Subcutaneous abdominal adipose tissue (tissue), 5 donors: Measurements from ENCODE around the gene DPP3.
A peak's percentile ranks its signal among the peaks of the same experiment; 100 is the strongest.

ENCODE experiments used
- H3K27ac ChIP-seq: one replicate; pipeline ENCODE4 v1.7.0; 2013; ENCODE audit warnings: low read depth, mild to moderate bottlenecking, inconsistent platforms, low read length, moderate library complexity
- H3K27me3 ChIP-seq, 5 donors: one replicate each; pipeline ENCODE4 v1.7.0; 2013; ENCODE audit warnings: low read length in 5 of 5, inconsistent platforms in 1 of 5; ENCODE audit not compliant: control insufficient read depth in 5 of 5, insufficient read depth in 4 of 5
- H3K36me3 ChIP-seq, 5 donors: one replicate each; pipeline ENCODE4 v1.7.0; 2013; ENCODE audit warnings: low read length in 5 of 5; ENCODE audit not compliant: control insufficient read depth in 5 of 5, insufficient read depth in 5 of 5
- H3K4me1 ChIP-seq, 5 donors: one replicate each; pipeline ENCODE4 v1.7.0; 2013; ENCODE audit warnings: low read length in 5 of 5, mild to moderate bottlenecking in 3 of 5, moderate library complexity in 1 of 5; ENCODE audit not compliant: control insufficient read depth in 5 of 5, insufficient read depth in 5 of 5
- H3K4me3 ChIP-seq, 5 donors: one replicate each; pipeline ENCODE4 v1.7.0; 2013; ENCODE audit warnings: low read length in 5 of 5, low read depth in 1 of 5
- H3K9ac ChIP-seq, 5 donors: one replicate each; pipeline ENCODE4 v1.7.0; 2013; ENCODE audit warnings: low read length in 5 of 5, mild to moderate bottlenecking in 4 of 5, moderate library complexity in 3 of 5
- H3K9me3 ChIP-seq, 5 donors: one replicate each; pipeline ENCODE4 v1.7.0; 2013; ENCODE audit warnings: low read length in 5 of 5; ENCODE audit not compliant: control insufficient read depth in 5 of 5
- donor health status: healthy.
- donor health status: healthy.
- donor health status: healthy.
- donor health status: healthy.
- donor health status: healthy.

DPP3 gene

GRCh38 chr11:66494935-66495334 is 14.7 kb downstream of the DPP3 start:
- Histone ChIP-seq H3K4me1 (no peaks in the 10 kb centered on the region), H3K27me3 (no peaks in the 10 kb centered on the region), H3K27ac (no peak overlapping the region), H3K4me3 (no peak overlapping the region), H3K36me3 (peaks cover 0 to 81% (median 47%) of the 10 kb centered on the region in 5 donors), H3K9ac (no peak overlapping the region), H3K9me3 (no peaks in the 10 kb centered on the region)

- H3K4me1 ChIP-seq, result no peaks in the 10 kb centered on the region
- H3K27ac ChIP-seq, result no peak overlapping the region
- peaks cover 0 to 83% (median 46%) of the 10 kb centered on the region in 5 donors for H3K36me3 ChIP-seq
- no peaks in the 10 kb centered on the region for H3K9me3 ChIP-seq
- no peak overlapping the region for H3K4me3 ChIP-seq
- H3K27me3 ChIP-seq, result no peaks in the 10 kb centered on the region
- H3K9ac ChIP-seq, result no peak overlapping the region
Observed at GRCh38 chr11:66495401-66495854, 15.2 kb downstream of the DPP3 start.

GRCh38 chr11:66497206-66497605 is 17.0 kb downstream of the DPP3 start:
- Histone ChIP-seq H3K36me3 (peaks cover 0 to 69% (median 39%) of the 10 kb centered on the region in 5 donors), H3K9me3 (no peaks in the 10 kb centered on the region)

GRCh38 chr11:66498506-66498905 is 18.3 kb downstream of the DPP3 start:
- Histone ChIP-seq H3K27me3 (no peaks in the 10 kb centered on the region), H3K27ac (no peak overlapping the region), H3K9ac (no peak overlapping the region), H3K9me3 (no peaks in the 10 kb centered on the region), H3K4me3 (no peak overlapping the region), H3K36me3 (peaks cover 0 to 56% (median 27%) of the 10 kb centered on the region in 5 donors), H3K4me1 (no peaks in the 10 kb centered on the region)

More at GRCh38 chr11:66497206-66497605, 17.0 kb downstream of the DPP3 start:
- Histone ChIP-seq H3K27me3 (no peaks in the 10 kb centered on the region), H3K27ac (no peak overlapping the region), H3K9ac (no peak overlapping the region), H3K4me3 (no peak overlapping the region), H3K4me1 (no peaks in the 10 kb centered on the region)

- no peaks in the 10 kb centered on the region for H3K9me3 ChIP-seq
- H3K36me3 ChIP-seq, result peaks cover 3 to 25% (median 17%) of the 10 kb centered on the region in 5 donors
- H3K9ac ChIP-seq, result no peak overlapping the region
- H3K27me3 ChIP-seq, result no peaks in the 10 kb centered on the region
- H3K4me3 ChIP-seq, result no peak overlapping the region
- H3K4me1 ChIP-seq, result peaks cover 0 to 4% (median 3%) of the 10 kb centered on the region in 5 donors
- H3K27ac ChIP-seq, result no peak overlapping the region
Observed at GRCh38 chr11:66505276-66505816, 25.1 kb downstream of the DPP3 start.

- Histone ChIP-seq H3K36me3 (peaks cover 3 to 25% (median 18%) of the 10 kb centered on the region in 5 donors), H3K27ac (no peak overlapping the region), H3K27me3 (no peaks in the 10 kb centered on the region), H3K9me3 (no peaks in the 10 kb centered on the region), H3K4me3 (no peak overlapping the region), H3K9ac (no peak overlapping the region), H3K4me1 (peaks cover 3 to 15% (median 14%) of the 10 kb centered on the region in 5 donors)
Observed at GRCh38 chr11:66509131-66509561, 28.9 kb downstream of the DPP3 start.

GRCh38 chr11:66510271-66510989 is 30.2 kb downstream of the DPP3 start, which contains the start of gene BBS1:
BBS1 (plus strand) TSS chr11:66510635; CDS start chr11:66510660, 25 bp downstream.
- Histone ChIP-seq H3K4me3 (peak within 1 kb of the TSS; percentile 90 to 99 (median 97)), H3K4me1 (peaks cover 3 to 15% (median 14%) of the 10 kb centered on the region in 5 donors), H3K36me3 (peaks cover 1 to 25% (median 12%) of the 10 kb centered on the region in 5 donors), H3K27me3 (no peaks in the 10 kb centered on the region), H3K9me3 (no peaks in the 10 kb centered on the region), H3K9ac (peak within 1 kb of the TSS; percentile 70 to 88 (median 78)), H3K27ac (peak within 1 kb of the TSS; percentile 37)

GRCh38 chr11:66510990-66511339 is 30.7 kb downstream of the DPP3 start:
- H3K27me3 ChIP-seq, result no peaks in the 10 kb centered on the region
- no peaks in the 10 kb centered on the region for H3K9me3 ChIP-seq
- H3K36me3 ChIP-seq, result peaks cover 0 to 28% (median 15%) of the 10 kb centered on the region in 5 donors
- peak overlapping the region; percentile 37 for H3K27ac ChIP-seq
- H3K4me3 ChIP-seq, result peak overlapping the region; percentile 90 to 99 (median 97)
- H3K9ac ChIP-seq, result peak overlapping the region; percentile 70 to 88 (median 78)
- peaks cover 3 to 15% (median 14%) of the 10 kb centered on the region in 5 donors for H3K4me1 ChIP-seq

GRCh38 chr11:66523611-66524010 is 43.4 kb downstream of the DPP3 start:
- H3K9ac ChIP-seq, result no peak overlapping the region
- no peaks in the 10 kb centered on the region for H3K27me3 ChIP-seq
- no peaks in the 10 kb centered on the region for H3K9me3 ChIP-seq
- no peaks in the 10 kb centered on the region for H3K4me1 ChIP-seq
- H3K36me3 ChIP-seq, result peaks cover 7 to 71% (median 49%) of the 10 kb centered on the region in 5 donors
- no peak overlapping the region for H3K4me3 ChIP-seq
- no peak overlapping the region for H3K27ac ChIP-seq
